Measurements from ENCODE around the gene MOK.

Gene MOK

GRCh38 chr14:102203382-102203781, 101.6 kb downstream of the MOK start:
- no peak for TF ChIP-seq CTCF (IDR thresholded peaks at IDR 0.05; ENCODE audit: low read depth, low read length, missing control alignments)
- H3K4me3 ChIP-seq (replicated peaks; ENCODE audit: low read depth, low read length) = no peak overlapping the region
- DNase-seq (ENCODE audit: extremely low read depth, low read depth) = no peak

- H3K4me3 ChIP-seq (replicated peaks; ENCODE audit: low read depth, low read length) = no peak overlapping the region
- DNase-seq (ENCODE audit: extremely low read depth, low read depth) = no peak
- no peak for TF ChIP-seq CTCF (IDR thresholded peaks at IDR 0.05; ENCODE audit: low read depth, low read length, missing control alignments)
Observed at GRCh38 chr14:102202944-102203343, 102.0 kb downstream of the MOK start.

GRCh38 chr14:102201776-102202175, 103.2 kb downstream of the MOK start:
- TF ChIP-seq CTCF (IDR thresholded peaks at IDR 0.05; ENCODE audit: low read depth, low read length, missing control alignments) = no peak
- DNase-seq (ENCODE audit: extremely low read depth, low read depth) = no peak
- no peak overlapping the region for H3K4me3 ChIP-seq (replicated peaks; ENCODE audit: low read depth, low read length)

GRCh38 chr14:102201353-102201738, 103.6 kb downstream of the MOK start:
- TF ChIP-seq CTCF (IDR thresholded peaks at IDR 0.05; ENCODE audit: low read depth, low read length, missing control alignments) = no peak
- DNase-seq (ENCODE audit: extremely low read depth, low read depth) = no peak
- H3K4me3 ChIP-seq (replicated peaks; ENCODE audit: low read depth, low read length) = no peak overlapping the region

GRCh38 chr14:102200690-102201352, 104.1 kb downstream of the MOK start:
- no peak for DNase-seq (ENCODE audit: extremely low read depth, low read depth)
- H3K4me3 ChIP-seq (replicated peaks; ENCODE audit: low read depth, low read length) = no peak overlapping the region
- no peak for TF ChIP-seq CTCF (IDR thresholded peaks at IDR 0.05; ENCODE audit: low read depth, low read length, missing control alignments)

- no peak overlapping the region for H3K4me3 ChIP-seq (replicated peaks; ENCODE audit: low read depth, low read length)
- no peak for TF ChIP-seq CTCF (IDR thresholded peaks at IDR 0.05; ENCODE audit: low read depth, low read length, missing control alignments)
- DNase-seq (ENCODE audit: extremely low read depth, low read depth) = no peak
Observed at GRCh38 chr14:102197317-102197853, 107.6 kb downstream of the MOK start.

- no peak for TF ChIP-seq CTCF (IDR thresholded peaks at IDR 0.05; ENCODE audit: low read depth, low read length, missing control alignments)
- no peak for DNase-seq (ENCODE audit: extremely low read depth, low read depth)
- H3K4me3 ChIP-seq (replicated peaks; ENCODE audit: low read depth, low read length) = no peak overlapping the region
Observed at GRCh38 chr14:102196902-102197230, 108.1 kb downstream of the MOK start.
